ENCODE measurements around the gene MLYCD. TPM values are rescaled to one million over a fixed set of nuclear protein-coding genes. Genes with fewer than 3 reads are reported as not detected.

The MLYCD gene
- total RNA-seq, 1 donor: 2.6 TPM

- peak overlapping the region; percentile 76 for H3K4me3 ChIP-seq (ENCODE audit: low read depth, low read length)
- peak; percentile 51 for TF ChIP-seq CTCF (IDR thresholded peaks at IDR 0.05; ENCODE audit: insufficient read depth, low read depth, low read length)
- peak; percentile 32 for DNase-seq (ENCODE audit: low read depth)
Observed at GRCh38 chr16:83953796-83954576, 55.1 kb downstream of the MLYCD start.

GRCh38 chr16:83954577-83955016 lies 55.7 kb downstream of the MLYCD start:
- peak; percentile 54 for DNase-seq (ENCODE audit: low read depth)
- H3K4me3 ChIP-seq (ENCODE audit: low read depth, low read length): no peak overlapping the region
- no peak for TF ChIP-seq CTCF (IDR thresholded peaks at IDR 0.05; ENCODE audit: insufficient read depth, low read depth, low read length)

- DNase-seq (ENCODE audit: low read depth): peak; percentile 32
- no peak for TF ChIP-seq CTCF (IDR thresholded peaks at IDR 0.05; ENCODE audit: insufficient read depth, low read depth, low read length)
- H3K4me3 ChIP-seq (ENCODE audit: low read depth, low read length): no peak overlapping the region
Observed at GRCh38 chr16:83955218-83956130, 56.6 kb downstream of the MLYCD start.

GRCh38 chr16:83956336-83957289 lies 57.7 kb downstream of the MLYCD start:
- TF ChIP-seq CTCF (IDR thresholded peaks at IDR 0.05; ENCODE audit: insufficient read depth, low read depth, low read length): peak; percentile 86

GRCh38 chr16:83957296-83957855 lies 58.5 kb downstream of the MLYCD start:
- no peak for DNase-seq (ENCODE audit: low read depth)
- TF ChIP-seq CTCF (IDR thresholded peaks at IDR 0.05; ENCODE audit: insufficient read depth, low read depth, low read length): no peak

More at GRCh38 chr16:83956336-83957289, 57.7 kb downstream of the MLYCD start:
- H3K4me3 ChIP-seq (ENCODE audit: low read depth, low read length): no peak overlapping the region
- peak; percentile 79 for DNase-seq (ENCODE audit: low read depth)

More at GRCh38 chr16:83957296-83957855, 58.5 kb downstream of the MLYCD start:
- no peak overlapping the region for H3K4me3 ChIP-seq (ENCODE audit: low read depth, low read length)

Data from fibroblast of villous mesenchyme (primary cell).